ENCODE measurements around the gene TYW5.

- TF ChIP-seq CTCF (IDR thresholded peaks at IDR 0.05) (no peak), POLR2A (IDR thresholded peaks at IDR 0.05) (no peak)
Measured at GRCh38 chr2:200003444-200003843, 48.2 kb upstream of the TYW5 start.
